GM23338 (cell line): ENCODE measurements around the gene CTBP2. TPM values are rescaled to one million over a fixed set of nuclear protein-coding genes. Genes with fewer than 3 reads are reported as not detected.

ENCODE experiments used
- ATAC-seq: fragments of 200-7000 bp; cut with Tn5 transposase; 3 replicates; pipeline ENCODE4 v1.9.1; 2020
- DNase-seq: peaks from one replicate; pipeline ENCODE4 v3.0.0-alpha.2; 2015; ENCODE audit warnings: low spot score
- H2AFZ ChIP-seq: fragments of 200-600 bp; sonication (generic); 2 replicates; pipeline ENCODE4 v1.8.0; 2016; ENCODE audit warnings: antibody characterized with exemption, mild to moderate bottlenecking, moderate library complexity
- H3F3A ChIP-seq: fragments of 200-600 bp; sonication (generic); replicated peaks from 2 replicates; pipeline ENCODE4 v1.8.0; 2017; ENCODE audit warnings: antibody characterized with exemption, mixed run types, low read depth
- H3K27ac ChIP-seq: fragments of 200-600 bp; sonication (generic); 2 replicates; pipeline ENCODE4 v1.6.1; 2016; ENCODE audit warnings: low read depth
- H3K27me3 ChIP-seq: fragments of 200-600 bp; sonication (generic); 2 replicates; pipeline ENCODE4 v1.8.0; 2016; ENCODE audit warnings: mild to moderate bottlenecking, mixed run types, moderate library complexity; ENCODE audit not compliant: insufficient read depth
- H3K36me3 ChIP-seq: fragments of 200-600 bp; sonication (generic); 2 replicates; pipeline ENCODE4 v1.8.0; 2016; ENCODE audit warnings: mild to moderate bottlenecking; ENCODE audit not compliant: insufficient read depth
- H3K4me1 ChIP-seq: fragments of 200-600 bp; sonication (generic); 2 replicates; pipeline ENCODE4 v1.8.0; 2016; ENCODE audit warnings: mild to moderate bottlenecking, moderate library complexity; ENCODE audit not compliant: insufficient read depth
- H3K4me2 ChIP-seq: fragments of 200-600 bp; sonication (generic); 2 replicates; pipeline ENCODE4 v1.7.1; 2017; ENCODE audit warnings: mixed run types
- H3K4me3 ChIP-seq: fragments of 200-600 bp; sonication (generic); 2 replicates; pipeline ENCODE4 v1.6.1; 2016; ENCODE audit warnings: mixed run types
- H3K79me2 ChIP-seq: fragments of 200-600 bp; sonication (generic); replicated peaks from 2 replicates; pipeline ENCODE4 v1.8.0; 2017; ENCODE audit warnings: mild to moderate bottlenecking; ENCODE audit not compliant: insufficient read depth
- H3K9me2 ChIP-seq: fragments of 200-600 bp; sonication (generic); 2 replicates; pipeline ENCODE4 v1.8.0; 2017; ENCODE audit not compliant: insufficient read depth
- H4K20me1 ChIP-seq: fragments of 200-600 bp; sonication (generic); replicated peaks from 2 replicates; pipeline ENCODE4 v1.8.0; 2017; ENCODE audit warnings: mild to moderate bottlenecking; ENCODE audit not compliant: insufficient read depth
- H3K27ac Mint-ChIP-seq: 2 replicates; pipeline ENCODE4 v1.8.0; 2020; ENCODE audit warnings: inconsistent platforms, mild to moderate bottlenecking, moderate library complexity, mixed read lengths
- H3K27me3 Mint-ChIP-seq: 3 replicates; pipeline ENCODE4 v1.8.0; 2022; ENCODE audit warnings: low read depth, mild to moderate bottlenecking, moderate library complexity, mixed read lengths, inconsistent platforms; ENCODE audit not compliant: insufficient read depth, poor library complexity
- H3K36me3 Mint-ChIP-seq: 3 replicates; pipeline ENCODE4 v1.8.0; 2021; ENCODE audit warnings: low read depth, mild to moderate bottlenecking, inconsistent platforms, moderate library complexity, mixed read lengths
- H3K4me1 Mint-ChIP-seq: 3 replicates; pipeline ENCODE4 v1.8.0; 2020; ENCODE audit warnings: mild to moderate bottlenecking, inconsistent platforms, mixed read lengths
- H3K4me3 Mint-ChIP-seq: 3 replicates; pipeline ENCODE4 v1.8.0; 2021; ENCODE audit warnings: moderate library complexity, mild to moderate bottlenecking, inconsistent platforms, mixed read lengths
- H3K9me3 Mint-ChIP-seq: 3 replicates; pipeline ENCODE4 v1.8.0; 2020; ENCODE audit warnings: moderate library complexity, mild to moderate bottlenecking, inconsistent platforms, mixed read lengths
- CREB1 ChIP-seq: fragments of 250-450 bp; sonication (Bioruptor Pico); IDR thresholded peaks from 2 replicates; pipeline ENCODE4 v1.5.0; 2020; ENCODE audit warnings: low read depth, mild to moderate bottlenecking, moderate library complexity
- CTCF ChIP-seq, 2 experiments: fragments of 200-600 bp in 1 of 2; sonication (generic) in 1 of 2; conservative IDR thresholded peaks; 2 replicates each; pipeline versions ENCODE4 v1.5.1 to v1.6.1; 2016 to 2017; ENCODE audit warnings: antibody characterized with exemption in 2 of 2, low read depth in 2 of 2, mild to moderate bottlenecking in 2 of 2, moderate library complexity in 1 of 2
- ETS1 ChIP-seq: IDR thresholded peaks from 2 replicates; pipeline ENCODE4 v1.6.1; 2016; ENCODE audit warnings: antibody characterized with exemption
- EZH2 ChIP-seq: fragments of 200-600 bp; sonication (generic); IDR thresholded peaks from one replicate; pipeline ENCODE4 v1.8.0; 2017; ENCODE audit warnings: antibody characterized with exemption, mild to moderate bottlenecking, low read depth; ENCODE audit not compliant: unreplicated experiment
- EZH2phosphoT487 ChIP-seq: fragments of 200-600 bp; sonication (generic); IDR thresholded peaks from one replicate; pipeline ENCODE4 v1.8.1; 2018; ENCODE audit warnings: antibody characterized with exemption; ENCODE audit not compliant: unreplicated experiment
- JUNB ChIP-seq: IDR thresholded peaks from one replicate; pipeline ENCODE4 v1.6.1; 2016; ENCODE audit warnings: antibody characterized with exemption; ENCODE audit not compliant: unreplicated experiment
- NANOG ChIP-seq: IDR thresholded peaks from 2 replicates; pipeline ENCODE4 v1.6.1; 2016; ENCODE audit warnings: antibody characterized with exemption, borderline replicate concordance
- POLR2AphosphoS5 ChIP-seq: IDR thresholded peaks from 2 replicates; pipeline ENCODE4 v1.6.1; 2016; ENCODE audit warnings: antibody characterized with exemption, low read depth
- REST ChIP-seq: IDR thresholded peaks from one replicate; pipeline ENCODE4 v1.6.1; 2018; ENCODE audit warnings: antibody characterized with exemption; ENCODE audit not compliant: unreplicated experiment
- STAT1 ChIP-seq: IDR thresholded peaks from one replicate; pipeline ENCODE4 v1.6.1; 2016; ENCODE audit warnings: antibody characterized with exemption; ENCODE audit not compliant: unreplicated experiment
- ZNF114 ChIP-seq: fragments of 250-450 bp; sonication (Bioruptor Pico); IDR thresholded peaks from 2 replicates; pipeline ENCODE4 v1.5.0; 2020; ENCODE audit warnings: mild to moderate bottlenecking, moderate library complexity
- ZNF331 ChIP-seq: fragments of 250-450 bp; sonication (Bioruptor Pico); IDR thresholded peaks from 2 replicates; pipeline ENCODE4 v1.5.0; 2020; ENCODE audit warnings: low read depth, mild to moderate bottlenecking, moderate library complexity
- ZNF462 ChIP-seq: fragments of 250-450 bp; sonication (Bioruptor Pico); IDR thresholded peaks from 2 replicates; pipeline ENCODE4 v1.5.0; 2020; ENCODE audit warnings: mild to moderate bottlenecking, moderate library complexity
- long read RNA-seq: library from polyadenylated mRNA; unstranded; transcript quantifications from one replicate; pipeline ENCODE4 v2.0.0, GENCODE V29; 2020; ENCODE audit not compliant: unreplicated experiment
- polyA plus RNA-seq: library from polyadenylated mRNA; unstranded; fragments of >200 nt; fragmentation: Nextera tagmentation; extraction: Ambion mirVana; gene quantifications from 2 replicates; pipeline ENCODE4 v1.2.1, GENCODE V29; 2016
- total RNA-seq: library from RNA; depleted of rRNA; stranded (reverse); fragments of >200 nt; shearing (Covaris generic); gene quantifications from 2 replicates; pipeline ENCODE4 v1.2.3, GENCODE V29; 2014; rRNA removed

The CTBP2 gene
- total RNA-seq (233 and 265 TPM in 2 replicates), polyA plus RNA-seq (133 and 138 TPM in 2 replicates)
- long read RNA-seq, full-length matches to known transcripts, result 4 of 34 reads
- long read RNA-seq, partial matches to known transcripts, result 5 of 34 reads
- long read RNA-seq, other reads (novel, unspliced or antisense), result 25 of 34 reads

GRCh38 chr10:125159932-125160855 lies at the start of gene CTBP2:
Gene CTBP2 (minus strand): TSS chr10:125160563.
- no peak within 1 kb of the TSS for H2AFZ ChIP-seq
- no peaks in the 10 kb centered on the region; the same call in 2 of the 3 replicates for H3K9me3 Mint-ChIP-seq
- H3K27ac Mint-ChIP-seq, result no peak within 1 kb of the TSS
- H3K4me1 Mint-ChIP-seq, result peaks cover 34% of the 10 kb centered on the region
- H3K36me3 ChIP-seq, result no peaks in the 10 kb centered on the region
- peak within 1 kb of the TSS; percentile 82 for H3K4me3 Mint-ChIP-seq
- no peaks in the 10 kb centered on the region; the same call in 1 of the 2 replicates for H4K20me1 ChIP-seq
- no peak for ATAC-seq
- H3K27ac ChIP-seq, result peak within 1 kb of the TSS; percentile 99
- peak within 1 kb of the TSS; percentile 98 for H3K4me2 ChIP-seq
- H3K9me2 ChIP-seq, result no peaks in the 10 kb centered on the region
- peak; percentile 75 for DNase-seq
- peaks cover 15% of the 10 kb centered on the region for H3K27me3 Mint-ChIP-seq
- H3F3A ChIP-seq, result peaks cover 11% of the 10 kb centered on the region
- peaks cover 61% of the 10 kb centered on the region for H3K79me2 ChIP-seq
- TF ChIP-seq ZNF114 (CRISPR knock-in tag) (no peak), ZNF331 (CRISPR knock-in tag) (no peak), REST (no peak), JUNB (no peak), ETS1 (no peak), EZH2phosphoT487 (no peak), POLR2AphosphoS5 (no peak), CREB1 (CRISPR knock-in tag) (no peak), CTCF (conservative IDR thresholded peaks at IDR 0.05; ENCODE audit: low read depth in 2 of 2) (no peak), NANOG (no peak), EZH2 (no peak), STAT1 (no peak), ZNF462 (CRISPR knock-in tag) (no peak)
- peaks cover 28% of the 10 kb centered on the region for H3K36me3 Mint-ChIP-seq
- H3K4me3 ChIP-seq, result peak within 1 kb of the TSS; percentile 88
- H3K27me3 ChIP-seq, result no peaks in the 10 kb centered on the region
- H3K4me1 ChIP-seq, result peaks cover 33% of the 10 kb centered on the region
